ENCODE results near the gene IL17RD.

Gene IL17RD

DNA sequence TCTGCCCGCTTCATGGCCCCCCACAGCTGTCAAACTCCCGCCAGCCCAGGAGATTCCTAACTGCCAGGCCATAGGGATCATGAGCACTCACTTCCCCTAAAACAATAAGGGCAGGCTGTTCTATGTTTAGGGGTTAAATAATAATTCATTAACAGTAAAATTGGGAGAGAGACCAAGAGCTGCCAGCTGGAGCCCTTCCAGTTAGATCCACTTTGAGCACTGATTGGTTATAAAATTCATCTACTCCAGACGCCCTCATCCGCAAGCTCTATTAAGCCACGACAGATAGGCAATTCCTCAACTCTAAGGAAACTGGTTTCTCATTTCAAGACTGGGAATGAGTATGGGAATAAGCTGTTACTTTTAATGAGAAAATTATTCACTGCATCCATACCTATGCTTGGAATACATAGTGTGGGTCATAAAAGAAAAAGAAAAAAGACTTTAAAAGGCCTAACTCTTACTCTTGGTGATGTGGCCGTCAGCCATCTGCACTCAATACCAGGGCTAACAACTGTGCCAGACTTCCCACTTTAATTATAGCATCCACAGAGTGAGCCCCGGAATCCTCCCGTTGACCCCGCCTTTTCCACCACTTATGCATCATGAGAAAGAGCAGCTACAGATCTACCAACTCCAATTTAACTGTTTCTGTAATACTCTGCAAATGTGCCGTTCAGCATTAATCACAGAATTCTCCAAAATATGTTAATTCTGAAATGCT is 44.5 kb downstream of the IL17RD start:
- H3K4me3 Mint-ChIP-seq, result no peak overlapping the region

DNA sequence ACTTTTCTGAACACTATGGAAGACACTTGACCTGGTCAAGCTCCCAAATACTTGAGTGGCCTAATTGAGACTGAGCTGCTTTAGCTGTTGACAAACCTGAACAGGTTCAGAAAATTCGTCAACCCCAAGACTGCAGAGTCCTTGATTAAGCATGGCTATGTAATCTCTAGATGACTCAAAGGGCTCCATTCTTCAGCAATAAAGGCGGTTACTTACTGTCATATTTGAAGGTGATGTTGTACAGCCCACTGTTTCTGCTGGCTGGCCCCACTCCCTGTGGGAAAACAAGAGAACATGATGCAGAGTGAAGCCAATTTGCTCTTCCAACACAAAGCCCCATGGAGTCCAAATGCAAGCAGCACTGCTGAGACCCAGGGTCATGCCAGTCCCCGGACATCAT is 45.1 kb downstream of the IL17RD start:
- peaks cover 8% of the 10 kb centered on the region for H3K27me3 Mint-ChIP-seq

More for the DNA sequence above, 44.5 kb downstream of the IL17RD start:
- no peaks in the 10 kb centered on the region for H3K4me1 Mint-ChIP-seq
- no peaks in the 10 kb centered on the region for H3K9me3 Mint-ChIP-seq
- ATAC-seq (no peak), DNase-seq (no peak)
- peaks cover 8% of the 10 kb centered on the region for H3K27me3 Mint-ChIP-seq
- no peak overlapping the region for H3K27ac Mint-ChIP-seq

GRCh38 chr3:57118254-57118653 is 46.9 kb downstream of the IL17RD start:
- no peaks in the 10 kb centered on the region for H3K9me3 Mint-ChIP-seq
- DNase-seq (no peak), ATAC-seq (no peak)
- peaks cover 4% of the 10 kb centered on the region for H3K27me3 Mint-ChIP-seq
- no peak overlapping the region for H3K27ac Mint-ChIP-seq
- H3K4me3 Mint-ChIP-seq, result no peak overlapping the region
- H3K4me1 Mint-ChIP-seq, result no peaks in the 10 kb centered on the region

More for the DNA sequence above, 45.1 kb downstream of the IL17RD start:
- no peak for ATAC-seq
- Mint-ChIP-seq H3K4me1 (no peaks in the 10 kb centered on the region), H3K27ac (no peak overlapping the region), H3K4me3 (no peak overlapping the region), H3K9me3 (no peaks in the 10 kb centered on the region)
- DNase-seq, result no peak

DNA sequence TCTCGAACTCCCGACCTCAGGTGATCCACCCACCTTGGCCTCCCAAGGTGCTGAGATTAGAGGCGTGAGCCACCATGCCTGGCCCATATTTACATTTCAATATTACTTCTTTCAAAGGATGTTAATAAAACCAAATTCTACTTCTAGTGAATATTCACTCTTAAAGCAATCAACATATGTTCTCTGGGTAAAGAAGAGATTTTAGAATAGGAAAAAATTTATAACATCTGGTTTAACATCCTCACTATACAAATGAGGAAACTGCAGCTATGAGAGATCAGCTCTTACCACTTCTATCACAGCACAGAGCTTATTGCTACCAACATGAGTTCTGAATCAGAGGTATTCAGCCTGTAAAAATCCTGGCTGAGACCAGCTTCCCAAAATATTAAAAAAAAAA is 48.7 kb downstream of the IL17RD start:
- H3K27ac Mint-ChIP-seq, result peak overlapping the region in 1 of 2 donors; percentile 20
- no peak for ATAC-seq
- H3K4me1 Mint-ChIP-seq, result no peaks in the 10 kb centered on the region
- no peak for DNase-seq
- H3K4me3 Mint-ChIP-seq, result no peak overlapping the region
- no peaks in the 10 kb centered on the region for H3K9me3 Mint-ChIP-seq
- no peaks in the 10 kb centered on the region for H3K27me3 Mint-ChIP-seq

DNA sequence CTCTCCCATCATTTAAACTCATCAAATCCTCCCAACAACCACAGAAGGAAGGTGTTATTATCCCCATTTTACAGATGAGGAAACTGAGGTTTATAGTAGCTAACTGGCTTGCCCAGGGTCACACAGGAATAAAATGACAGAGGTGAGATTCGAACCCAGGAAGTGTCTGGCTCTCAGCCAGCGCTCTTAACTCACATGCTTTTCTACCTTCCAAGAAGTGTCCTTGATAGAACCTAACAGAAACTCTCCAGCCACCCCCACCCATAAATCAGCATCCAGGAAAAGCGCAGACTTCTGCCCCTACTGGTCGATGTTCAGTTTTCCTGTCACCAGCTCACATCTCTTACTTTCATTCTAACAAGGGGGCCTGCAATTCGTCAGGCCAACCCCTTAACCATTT is 52.9 kb downstream of the IL17RD start:
- Mint-ChIP-seq H3K27ac (no peak overlapping the region), H3K9me3 (no peaks in the 10 kb centered on the region), H3K4me3 (no peak overlapping the region), H3K4me1 (no peaks in the 10 kb centered on the region), H3K27me3 (no peaks in the 10 kb centered on the region)
- no peak for ATAC-seq
- no peak for DNase-seq

DNA sequence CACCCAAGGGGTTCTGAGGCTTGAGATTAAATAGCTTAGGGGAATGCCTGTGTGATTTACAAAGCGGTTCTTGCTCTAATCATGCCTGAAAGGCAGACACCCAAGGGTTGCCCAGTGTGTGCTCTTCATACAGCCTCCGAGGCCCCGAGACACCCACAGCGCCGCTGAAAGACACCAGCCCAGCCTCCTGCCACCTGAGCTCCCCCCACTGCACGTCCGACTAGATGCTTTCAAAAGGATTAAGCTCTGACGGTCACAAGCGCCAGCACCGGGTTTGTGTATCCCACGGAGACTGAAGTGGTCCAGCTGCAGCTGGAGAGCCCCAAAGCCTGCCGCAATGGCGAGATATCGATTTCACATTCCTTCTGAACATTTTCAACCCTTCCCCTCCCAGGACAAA is 54.4 kb downstream of the IL17RD start:
- H3K27ac Mint-ChIP-seq, result no peak overlapping the region
- H3K9me3 Mint-ChIP-seq, result no peaks in the 10 kb centered on the region
- no peaks in the 10 kb centered on the region for H3K4me1 Mint-ChIP-seq
- no peaks in the 10 kb centered on the region for H3K27me3 Mint-ChIP-seq
- DNase-seq (no peak), ATAC-seq (no peak)
- H3K4me3 Mint-ChIP-seq, result no peak overlapping the region

- Mint-ChIP-seq H3K27me3 (no peaks in the 10 kb centered on the region), H3K27ac (no peak overlapping the region), H3K4me1 (no peaks in the 10 kb centered on the region)
Observed at GRCh38 chr3:57110214-57110613, 54.9 kb downstream of the IL17RD start.

GRCh38 chr3:57109437-57110199 is 55.5 kb downstream of the IL17RD start:
- DNase-seq (no peak), ATAC-seq (no peak)
- no peaks in the 10 kb centered on the region for H3K4me1 Mint-ChIP-seq
- H3K9me3 Mint-ChIP-seq, result no peaks in the 10 kb centered on the region
- H3K4me3 Mint-ChIP-seq, result no peak overlapping the region
- H3K27ac Mint-ChIP-seq, result no peak overlapping the region
- H3K27me3 Mint-ChIP-seq, result no peaks in the 10 kb centered on the region

More at GRCh38 chr3:57110214-57110613, 54.9 kb downstream of the IL17RD start:
- H3K9me3 Mint-ChIP-seq, result no peaks in the 10 kb centered on the region
- no peak for ATAC-seq
- no peak overlapping the region for H3K4me3 Mint-ChIP-seq
- no peak for DNase-seq

- ATAC-seq (no peak), DNase-seq (no peak)
- Mint-ChIP-seq H3K27me3 (no peaks in the 10 kb centered on the region), H3K27ac (no peak overlapping the region), H3K4me3 (no peak overlapping the region), H3K9me3 (no peaks in the 10 kb centered on the region), H3K4me1 (no peaks in the 10 kb centered on the region)
Observed at GRCh38 chr3:57108684-57109083, 56.5 kb downstream of the IL17RD start.

DNA sequence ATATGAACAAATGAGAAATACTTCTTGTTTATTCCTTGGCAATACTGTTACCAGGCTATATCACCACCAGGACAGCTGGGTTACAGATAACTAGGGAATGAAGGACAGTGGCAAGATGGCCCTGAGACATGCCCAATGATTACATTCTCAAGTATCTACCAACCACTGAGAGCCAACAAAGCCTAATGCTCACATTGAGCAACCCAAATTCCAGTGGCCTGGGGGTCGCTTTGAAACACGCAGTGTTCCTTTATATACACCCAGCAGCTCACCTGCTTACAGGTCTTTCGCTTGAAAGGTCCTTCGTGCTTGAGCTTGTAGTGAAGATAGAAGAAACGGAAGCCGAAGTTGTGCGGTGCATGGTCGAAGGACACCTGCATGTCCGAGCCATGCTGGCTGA is 59.6 kb downstream of the IL17RD start:
- DNase-seq (no peak), ATAC-seq (no peak)
- Mint-ChIP-seq H3K27ac (no peak overlapping the region), H3K4me1 (no peaks in the 10 kb centered on the region), H3K27me3 (no peaks in the 10 kb centered on the region), H3K9me3 (no peaks in the 10 kb centered on the region), H3K4me3 (no peak overlapping the region)

DNA sequence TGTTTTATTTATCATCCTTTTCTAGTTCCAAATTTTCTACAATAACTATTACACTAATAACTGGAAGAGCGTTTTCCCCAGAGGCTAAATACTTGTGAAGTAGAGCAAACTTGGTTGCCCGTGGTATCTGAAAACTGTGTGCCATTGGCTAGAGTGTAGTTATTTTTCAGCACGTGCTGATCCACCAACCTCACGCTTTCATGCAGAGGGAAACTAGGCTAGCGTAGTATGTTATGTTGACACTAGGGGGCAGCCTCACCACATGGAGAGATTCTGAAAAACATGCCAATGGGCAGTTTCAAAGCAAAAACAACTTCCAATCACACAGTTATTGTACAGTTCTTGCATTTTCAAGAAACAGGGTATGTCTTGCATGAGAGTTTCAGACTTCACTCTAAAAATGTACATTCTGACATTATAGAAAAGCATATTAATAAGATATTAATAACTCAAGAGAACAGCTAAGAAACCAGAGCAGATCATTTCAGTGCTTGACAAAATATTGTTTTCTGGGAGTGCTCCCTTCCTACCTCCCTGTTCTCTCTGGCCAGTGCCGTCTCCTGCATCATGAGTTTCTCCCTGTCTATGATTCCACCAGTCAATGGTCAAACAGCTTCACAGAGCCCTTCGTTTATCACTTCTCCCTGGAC is 65.0 kb downstream of the IL17RD start:
- ATAC-seq, result peak; percentile 75
- Mint-ChIP-seq H3K4me1 (no peaks in the 10 kb centered on the region), H3K27me3 (no peaks in the 10 kb centered on the region), H3K27ac (no peak overlapping the region), H3K9me3 (no peaks in the 10 kb centered on the region), H3K4me3 (no peak overlapping the region)
- DNase-seq, result peak; percentile 54 to 60

DNA sequence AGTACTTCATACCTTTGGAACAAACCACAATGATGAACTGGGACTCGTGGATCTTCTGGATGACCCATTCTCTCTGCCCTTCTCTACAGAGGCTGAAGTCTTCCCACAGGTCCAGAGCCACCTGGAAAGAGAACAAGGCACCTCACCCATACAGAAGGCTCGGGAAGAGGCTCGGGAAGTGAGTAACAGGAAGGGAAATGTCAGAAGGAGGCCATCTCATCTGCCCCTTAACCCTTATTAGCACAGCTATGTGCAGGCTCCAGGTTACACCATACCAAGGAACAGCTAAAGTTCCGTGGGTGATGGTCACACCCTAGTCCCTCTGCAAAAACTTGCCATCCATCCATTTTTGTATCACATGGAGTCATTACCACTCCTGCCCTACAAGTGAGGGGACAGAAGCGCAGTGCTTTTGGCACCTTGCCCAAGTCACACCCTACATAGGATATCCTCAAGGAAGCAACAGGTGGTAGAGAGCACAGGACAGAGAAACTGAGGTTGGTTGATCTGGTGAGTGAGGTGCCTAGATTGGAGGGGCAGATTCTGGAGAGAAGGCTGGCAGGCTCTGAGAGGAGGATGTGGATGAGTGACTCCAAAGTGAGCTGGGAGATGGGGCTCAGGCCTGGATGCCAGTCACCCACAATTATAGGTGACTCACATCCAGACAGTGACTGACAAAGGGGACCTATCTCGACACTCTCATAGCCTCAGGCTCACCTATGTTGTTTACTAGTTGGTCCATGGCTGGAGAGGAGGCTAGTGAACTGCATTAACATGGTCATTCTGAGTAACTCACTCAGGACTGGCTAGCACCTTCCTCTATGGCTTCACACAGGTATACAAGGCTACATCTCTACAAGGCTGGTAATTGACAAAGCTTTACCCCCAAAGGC is 66.5 kb downstream of the IL17RD start:
- no peak for DNase-seq
- peak; percentile 26 for ATAC-seq
- Mint-ChIP-seq H3K27ac (no peak overlapping the region), H3K4me3 (no peak overlapping the region), H3K9me3 (no peaks in the 10 kb centered on the region), H3K4me1 (no peaks in the 10 kb centered on the region), H3K27me3 (no peaks in the 10 kb centered on the region)

DNA sequence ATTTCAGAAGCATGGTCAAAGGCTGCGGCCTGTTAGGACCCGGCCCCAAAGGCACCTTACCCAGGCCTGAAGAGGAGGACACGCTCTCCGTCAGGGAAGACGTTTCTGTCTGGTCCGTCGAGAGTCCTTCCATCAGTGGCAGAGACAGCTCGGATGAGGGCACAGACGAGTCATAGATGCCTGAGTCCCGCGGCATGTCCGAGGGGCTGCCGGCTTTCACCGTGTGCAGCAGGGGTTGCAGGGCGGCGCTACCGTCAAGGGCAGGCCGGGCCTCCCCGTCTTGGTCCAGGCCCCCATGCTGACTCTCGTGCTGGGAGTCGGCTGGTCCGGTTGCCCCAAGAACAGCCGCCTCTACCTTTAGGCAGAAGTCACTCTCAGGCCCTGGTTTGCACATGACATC is 67.6 kb downstream of the IL17RD start:
- Mint-ChIP-seq H3K27me3 (no peaks in the 10 kb centered on the region), H3K9me3 (no peaks in the 10 kb centered on the region), H3K4me3 (no peak overlapping the region), H3K27ac (no peak overlapping the region), H3K4me1 (no peaks in the 10 kb centered on the region)
- DNase-seq (no peak), ATAC-seq (no peak)

DNA sequence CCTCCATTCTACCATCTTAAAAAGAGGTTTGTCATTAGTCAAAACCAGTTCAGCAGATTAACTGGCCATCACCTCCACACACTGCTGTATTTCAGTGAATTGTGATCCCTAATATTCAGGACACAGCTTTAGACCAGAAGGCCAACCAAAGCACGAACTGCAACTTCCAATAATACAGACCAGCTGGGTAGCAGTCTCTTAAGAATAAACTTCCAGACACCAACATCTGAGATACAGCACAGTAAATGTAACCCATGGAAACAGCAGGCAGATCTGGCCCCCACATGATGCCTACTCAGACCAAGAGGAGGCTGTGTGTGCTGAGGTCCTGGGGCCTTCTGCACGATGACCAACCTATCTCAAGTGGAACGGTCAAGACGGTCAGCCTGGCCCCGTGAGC is 69.8 kb downstream of the IL17RD start:
- Mint-ChIP-seq H3K4me1 (no peaks in the 10 kb centered on the region), H3K4me3 (no peak overlapping the region), H3K27ac (no peak overlapping the region), H3K9me3 (no peaks in the 10 kb centered on the region), H3K27me3 (no peaks in the 10 kb centered on the region)
- DNase-seq, result no peak
- no peak for ATAC-seq

GRCh38 chr3:57094575-57094974 is 70.6 kb downstream of the IL17RD start:
- no peak overlapping the region for H3K4me3 Mint-ChIP-seq
- no peak for ATAC-seq
- DNase-seq, result no peak
- no peaks in the 10 kb centered on the region for H3K4me1 Mint-ChIP-seq
- H3K27me3 Mint-ChIP-seq, result no peaks in the 10 kb centered on the region
- H3K27ac Mint-ChIP-seq, result no peak overlapping the region
- H3K9me3 Mint-ChIP-seq, result no peaks in the 10 kb centered on the region

All from stimulated activated naive CD8-positive, alpha-beta T cell treated with anti-CD3 and anti-CD28 coated beads, Interleukin-15, amount 100 ng/mL, for 72 hours (primary cell).